GM19455 (cell line): ENCODE data around the gene DEGS1.
"Not testable (repeated sequence)": the region's sequence is repeated elsewhere in the genome, so short reads cannot be mapped to it uniquely, and the experiment has no call there.

ENCODE experiments used
- ATAC-seq: cut with Tn5 transposase; IDR thresholded peaks from one replicate; pipeline ENCODE4 v1.9.1; 2021; ENCODE audit not compliant: unreplicated experiment

Gene DEGS1

DNA sequence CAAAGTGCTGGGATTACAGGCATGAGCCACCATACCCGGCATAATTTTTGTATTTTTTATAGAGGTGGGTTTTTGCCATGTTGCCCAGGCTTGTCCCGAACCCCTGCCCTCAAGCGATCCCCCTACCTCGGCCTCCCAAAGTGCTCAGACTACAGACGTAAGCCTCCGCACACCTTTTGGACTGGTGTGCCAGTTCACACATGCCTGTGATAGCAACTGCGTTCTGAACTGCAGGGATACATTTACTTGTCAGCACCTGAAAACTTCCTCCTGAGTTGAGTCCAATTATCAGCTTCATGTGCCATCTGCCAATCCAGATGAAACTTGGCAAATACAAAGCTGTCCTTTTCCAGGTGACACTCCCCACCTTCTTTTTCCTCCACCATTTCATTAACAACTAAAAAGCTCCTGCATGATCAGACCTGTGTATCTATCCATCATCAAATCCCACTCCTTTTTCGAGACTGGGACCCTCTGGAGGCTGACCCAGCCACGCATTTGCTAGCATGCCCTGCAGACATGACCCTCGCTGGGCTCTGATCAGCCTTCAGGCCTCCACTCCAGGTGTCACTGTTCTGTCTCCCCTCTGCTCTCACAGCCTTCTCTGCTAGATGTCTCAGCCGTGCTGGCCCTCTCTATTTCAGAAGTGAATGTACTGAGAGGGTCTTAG lies 2.1 kb upstream of the DEGS1 start:
- no peak for ATAC-seq

DNA sequence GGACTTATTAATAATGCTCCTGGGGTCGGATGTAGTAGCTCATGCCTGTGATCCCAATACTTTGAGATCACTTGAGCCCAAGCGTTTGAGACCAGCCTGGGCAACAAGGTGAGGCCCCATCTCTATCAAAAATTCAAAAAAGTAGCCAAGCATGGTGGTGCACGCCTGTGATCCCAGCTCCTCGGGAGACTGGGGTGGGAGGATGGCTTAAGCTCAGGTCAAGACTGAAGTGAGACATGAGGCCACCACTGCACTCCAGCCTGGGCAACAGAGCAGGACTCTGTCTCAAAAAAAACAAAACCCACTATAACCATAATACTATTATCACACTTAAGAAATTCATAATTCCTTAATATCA lies 1.6 kb upstream of the DEGS1 start:
- ATAC-seq = no peak

DNA sequence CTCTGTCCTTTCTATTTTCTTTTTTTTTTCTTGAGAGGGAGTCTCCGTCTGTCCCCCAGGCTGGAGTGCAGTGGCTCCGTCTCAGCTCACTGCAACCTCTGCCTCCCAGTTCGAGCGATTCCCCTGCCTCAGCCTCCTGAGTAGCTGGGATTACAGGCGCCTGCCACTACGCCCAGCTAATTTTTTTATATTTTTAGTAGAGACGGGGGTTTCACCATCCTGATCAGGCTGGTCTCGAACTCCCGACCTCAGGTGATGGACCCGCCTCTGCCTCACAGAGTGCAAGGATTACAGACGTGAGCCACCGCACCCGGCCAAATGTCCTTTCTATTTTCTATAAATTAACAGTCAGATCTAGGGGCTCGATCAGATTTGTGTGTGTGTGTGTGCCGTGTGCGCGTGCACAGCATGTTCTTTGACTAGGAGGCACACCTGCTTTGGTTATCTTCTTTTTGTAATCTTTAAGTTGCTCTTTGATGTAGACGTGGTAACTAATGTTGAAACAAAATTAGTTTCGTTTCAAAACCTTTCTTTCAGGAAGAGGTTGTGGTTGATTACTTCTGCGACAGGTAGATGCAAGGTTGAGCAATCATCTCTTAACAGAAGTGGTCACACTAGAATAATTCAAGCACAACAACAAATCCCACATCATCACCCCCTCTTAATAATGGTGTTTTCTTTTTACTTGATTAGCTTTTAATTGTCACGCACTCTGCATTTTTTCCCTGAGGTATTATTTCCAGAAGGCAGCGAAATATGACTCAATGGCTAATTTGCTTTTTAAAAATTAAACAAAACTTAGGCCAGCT lies 779 bp upstream of the DEGS1 start:
- ATAC-seq = peak; percentile 32

DNA sequence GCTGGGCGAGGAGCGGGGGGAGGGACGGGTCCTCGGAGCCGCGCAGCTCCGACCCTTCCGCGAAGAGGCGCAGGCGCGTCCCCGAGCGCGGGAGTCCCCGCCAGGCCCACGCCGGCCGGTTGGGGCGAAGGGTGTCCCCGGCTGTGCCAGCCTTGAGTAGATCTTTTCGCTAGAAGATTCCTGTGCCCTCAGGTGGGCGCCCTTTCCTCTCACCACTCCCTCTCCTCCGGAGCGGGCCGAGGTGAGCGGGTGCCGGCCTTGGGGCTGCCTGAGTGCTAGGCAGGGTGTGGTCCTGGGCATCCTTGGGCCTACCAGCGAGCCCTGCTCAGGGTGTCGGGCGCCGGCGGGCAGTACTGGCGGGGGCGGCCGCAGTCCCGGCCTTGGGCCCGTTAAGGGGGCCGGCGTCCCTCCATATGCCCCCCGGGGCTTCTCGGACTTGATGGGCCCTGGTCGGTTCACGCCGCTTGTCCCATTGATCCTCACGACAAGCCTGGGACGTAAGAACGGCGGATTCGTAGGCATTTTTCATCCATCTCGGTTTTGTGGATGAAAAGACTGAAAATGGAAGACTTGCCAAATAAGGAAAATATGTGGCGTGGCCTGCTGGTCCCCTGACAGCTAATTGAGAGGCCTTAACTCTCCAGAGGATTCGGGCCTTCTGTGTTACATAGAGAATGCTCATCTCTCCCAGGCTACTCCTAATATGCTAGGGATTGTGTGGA lies 712 bp downstream of the DEGS1 start:
- peak; percentile 50 for ATAC-seq

DNA sequence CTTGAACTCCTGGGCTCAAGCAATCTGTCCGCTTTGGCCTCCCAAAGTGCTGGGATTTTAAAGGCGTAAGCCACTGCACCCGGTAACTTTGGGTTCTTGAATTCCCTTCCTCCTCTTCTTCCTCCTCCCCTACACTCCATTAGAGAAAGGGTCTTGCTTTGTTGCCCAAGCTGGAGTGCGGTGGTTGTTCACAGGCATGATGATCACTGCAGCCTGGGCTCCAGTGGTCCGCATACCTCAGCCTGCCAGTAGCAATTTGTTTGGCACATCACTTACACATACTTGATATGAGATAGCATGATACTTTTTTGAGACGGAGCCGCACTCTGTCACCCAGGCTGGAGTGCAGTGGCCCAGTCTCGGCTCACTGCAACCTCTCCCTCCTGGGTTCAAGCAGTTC lies 2.2 kb downstream of the DEGS1 start:
- ATAC-seq = no peak

DNA sequence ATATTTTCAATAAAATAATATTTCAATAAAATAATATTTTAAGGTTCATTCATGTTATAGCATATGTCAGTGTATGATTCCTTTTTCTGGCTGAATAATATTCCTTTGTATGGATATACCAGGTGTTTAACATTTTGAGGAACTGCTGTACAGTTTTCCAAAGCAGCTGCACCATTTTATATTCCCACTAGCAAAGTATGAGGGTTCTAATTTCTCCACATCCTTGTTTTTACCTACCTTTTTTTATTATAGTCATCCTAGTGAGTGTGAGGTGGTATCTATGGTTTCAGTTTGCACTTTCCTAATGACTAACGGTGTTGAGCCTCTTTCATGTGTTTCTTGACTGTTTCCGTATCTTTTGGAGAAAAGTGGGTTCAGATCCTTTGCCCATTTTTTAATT lies 5.2 kb downstream of the DEGS1 start:
- no peak for ATAC-seq

DNA sequence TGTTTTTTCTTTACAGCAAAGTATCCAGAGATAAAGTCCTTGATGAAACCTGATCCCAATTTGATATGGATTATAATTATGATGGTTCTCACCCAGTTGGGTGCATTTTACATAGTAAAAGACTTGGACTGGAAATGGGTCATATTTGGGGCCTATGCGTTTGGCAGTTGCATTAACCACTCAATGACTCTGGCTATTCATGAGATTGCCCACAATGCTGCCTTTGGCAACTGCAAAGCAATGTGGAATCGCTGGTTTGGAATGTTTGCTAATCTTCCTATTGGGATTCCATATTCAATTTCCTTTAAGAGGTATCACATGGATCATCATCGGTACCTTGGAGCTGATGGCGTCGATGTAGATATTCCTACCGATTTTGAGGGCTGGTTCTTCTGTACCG lies 6.5 kb downstream of the DEGS1 start:
- ATAC-seq = no peak

DNA sequence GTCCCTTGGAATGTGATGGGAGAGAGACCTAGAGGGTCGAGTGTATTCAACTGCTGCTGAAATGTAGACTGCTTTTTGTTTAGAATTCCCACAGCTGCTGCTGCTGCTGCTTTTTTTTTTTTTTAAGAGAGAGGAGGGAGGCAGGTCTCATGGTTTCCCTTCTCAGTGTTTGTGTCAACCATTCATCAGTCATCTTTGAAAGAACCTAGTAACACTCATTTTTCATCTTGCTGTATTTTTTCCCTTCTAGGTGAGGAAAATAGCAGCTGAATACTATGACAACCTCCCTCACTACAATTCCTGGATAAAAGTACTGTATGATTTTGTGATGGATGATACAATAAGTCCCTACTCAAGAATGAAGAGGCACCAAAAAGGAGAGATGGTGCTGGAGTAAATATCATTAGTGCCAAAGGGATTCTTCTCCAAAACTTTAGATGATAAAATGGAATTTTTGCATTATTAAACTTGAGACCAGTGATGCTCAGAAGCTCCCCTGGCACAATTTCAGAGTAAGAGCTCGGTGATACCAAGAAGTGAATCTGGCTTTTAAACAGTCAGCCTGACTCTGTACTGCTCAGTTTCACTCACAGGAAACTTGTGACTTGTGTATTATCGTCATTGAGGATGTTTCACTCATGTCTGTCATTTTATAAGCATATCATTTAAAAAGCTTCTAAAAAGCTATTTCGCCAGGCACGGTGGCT lies 9.2 kb downstream of the DEGS1 start:
- ATAC-seq = no peak

DNA sequence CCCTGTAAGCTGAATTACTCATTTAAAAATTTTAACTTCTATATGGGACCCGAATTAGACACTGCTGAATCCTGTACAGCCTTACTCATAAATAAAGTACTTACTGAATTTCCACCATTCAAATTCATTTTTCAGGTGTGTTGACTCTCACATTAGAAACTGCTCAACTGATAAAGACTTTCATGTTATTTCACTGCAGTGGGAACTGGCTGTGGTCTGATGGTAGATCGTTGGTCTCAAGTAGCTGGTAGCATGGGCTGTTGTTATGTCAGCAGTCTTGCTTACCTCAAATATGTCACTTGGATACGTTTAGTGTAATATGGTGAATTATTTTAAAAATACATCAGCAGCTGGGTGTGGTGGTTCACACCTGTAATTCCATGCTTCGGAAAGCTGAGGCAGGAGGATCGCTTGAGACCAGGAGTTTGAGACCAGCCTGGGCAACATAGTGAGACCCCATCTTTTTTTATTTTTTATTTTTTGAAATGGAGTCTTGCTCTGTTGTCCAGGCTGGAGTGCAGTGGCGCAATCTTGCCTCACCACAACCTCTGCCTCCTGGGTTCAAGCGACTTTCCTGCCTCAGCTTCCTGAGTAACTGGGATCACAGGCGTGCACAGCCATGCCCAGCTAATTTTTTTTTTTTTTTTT lies 10.4 kb downstream of the DEGS1 start:
- ATAC-seq = no peak

DNA sequence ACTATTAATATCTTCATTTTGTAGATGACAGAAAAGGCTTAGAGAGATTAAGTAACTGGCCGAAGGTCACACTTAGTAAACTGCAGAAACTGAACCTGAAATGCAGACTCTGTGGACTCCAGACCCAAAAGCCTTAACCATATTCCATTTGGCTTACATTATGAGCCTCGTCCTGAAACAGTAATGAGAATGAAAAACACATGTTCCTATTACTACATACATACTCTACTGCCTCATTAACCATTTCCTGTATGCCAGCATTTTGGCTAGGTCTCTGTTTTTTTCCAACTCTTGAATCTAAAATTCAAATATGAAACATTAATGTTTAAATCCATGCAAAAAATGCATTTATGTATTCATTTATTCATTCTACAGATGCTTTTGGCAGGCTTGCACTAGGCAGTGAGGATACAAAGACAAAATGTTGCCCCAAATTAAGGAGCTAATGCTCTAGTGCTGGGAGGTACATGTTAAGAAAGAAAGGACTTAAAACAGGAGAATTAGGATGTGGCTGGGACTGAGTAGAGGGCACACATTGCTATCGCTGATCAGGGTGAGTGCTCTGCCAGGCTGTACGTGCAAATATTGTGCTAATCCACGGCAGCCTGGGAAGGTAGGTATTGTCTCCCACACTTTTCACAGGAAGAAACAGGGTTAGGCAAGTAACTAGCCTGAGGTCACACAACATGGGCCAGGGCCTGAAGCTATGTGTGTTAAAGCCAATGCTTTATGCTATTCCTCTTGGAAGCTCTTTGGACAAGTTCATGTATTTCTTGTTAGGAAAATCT lies 14.0 kb downstream of the DEGS1 start:
- no peak for ATAC-seq

DNA sequence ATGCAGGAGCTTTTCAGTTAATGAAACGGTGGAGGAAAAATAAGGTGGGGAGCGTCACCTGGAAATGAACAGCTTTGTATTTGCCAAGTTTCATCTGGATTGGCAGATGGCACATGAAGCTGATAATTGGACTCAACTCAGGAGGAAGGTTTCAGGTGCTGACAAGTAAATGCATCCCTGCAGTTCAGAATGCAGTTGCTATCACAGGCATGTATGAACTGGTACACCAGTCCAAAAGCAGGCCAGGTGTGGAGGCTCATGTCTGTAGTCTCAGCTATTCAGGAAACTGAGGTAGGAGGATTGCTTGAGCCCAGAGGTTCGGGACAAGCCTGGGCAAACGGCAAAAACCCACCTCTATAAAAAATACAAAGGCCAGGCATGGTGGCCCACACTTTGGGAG lies 15.5 kb downstream of the DEGS1 start:
- ATAC-seq = no peak

DNA sequence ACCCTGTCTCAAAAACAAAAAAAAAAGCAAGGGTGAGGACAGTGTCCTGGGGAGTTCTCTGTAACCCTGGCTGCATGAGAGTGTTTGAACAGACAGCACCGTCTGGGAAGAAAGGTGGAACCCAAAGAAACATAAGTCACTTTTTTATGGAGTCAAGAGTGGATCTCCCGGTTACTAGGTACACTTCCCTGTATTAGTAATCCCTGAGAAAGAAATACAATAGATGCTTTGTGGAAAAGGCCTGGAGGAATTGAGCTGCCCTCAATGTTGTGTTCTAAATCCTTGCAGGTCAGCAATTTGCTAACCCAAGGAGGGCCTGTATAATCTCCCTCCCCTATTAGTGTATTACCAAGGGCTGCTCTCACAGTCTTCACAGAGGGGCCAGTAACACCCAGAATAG lies 16.6 kb downstream of the DEGS1 start:
- ATAC-seq = no peak

DNA sequence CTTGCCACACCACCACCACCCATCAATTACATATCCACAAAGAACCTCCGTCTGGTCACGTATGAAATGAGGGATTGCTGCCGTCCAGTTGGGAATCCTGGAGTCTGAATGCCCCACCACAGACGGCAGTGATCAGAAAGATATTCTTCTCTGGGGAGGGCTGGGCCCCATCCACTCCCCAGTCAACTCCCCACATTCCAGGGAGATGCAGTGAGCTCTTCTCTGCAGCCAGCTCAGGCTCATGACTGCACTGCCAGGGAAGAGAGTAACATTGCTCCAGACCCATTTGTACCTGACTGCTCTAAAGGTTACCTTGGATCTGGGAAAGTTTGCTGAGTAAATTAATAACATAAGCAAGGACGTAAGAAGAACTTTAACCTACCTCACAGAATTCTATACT lies 18.3 kb downstream of the DEGS1 start:
- no peak for ATAC-seq

DNA sequence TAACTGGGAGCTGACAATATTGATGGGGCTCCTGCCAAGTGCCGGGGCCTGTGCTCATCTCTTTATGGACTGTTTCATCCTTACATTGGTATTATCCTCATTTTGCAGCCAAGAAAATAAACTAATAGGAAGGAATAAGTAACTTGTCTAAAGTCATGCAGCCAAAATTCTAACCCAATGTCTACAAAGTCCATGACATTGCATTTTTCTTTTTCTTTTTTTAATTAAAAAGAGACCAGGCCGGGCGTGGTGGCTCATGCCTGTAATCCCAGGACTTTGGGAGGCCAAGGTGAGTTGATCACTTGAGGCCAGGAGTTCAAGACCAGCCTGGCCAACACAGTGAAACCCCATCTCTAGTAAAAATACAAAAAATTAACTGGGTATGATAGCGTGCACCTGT lies 18.8 kb downstream of the DEGS1 start:
- no peak for ATAC-seq

DNA sequence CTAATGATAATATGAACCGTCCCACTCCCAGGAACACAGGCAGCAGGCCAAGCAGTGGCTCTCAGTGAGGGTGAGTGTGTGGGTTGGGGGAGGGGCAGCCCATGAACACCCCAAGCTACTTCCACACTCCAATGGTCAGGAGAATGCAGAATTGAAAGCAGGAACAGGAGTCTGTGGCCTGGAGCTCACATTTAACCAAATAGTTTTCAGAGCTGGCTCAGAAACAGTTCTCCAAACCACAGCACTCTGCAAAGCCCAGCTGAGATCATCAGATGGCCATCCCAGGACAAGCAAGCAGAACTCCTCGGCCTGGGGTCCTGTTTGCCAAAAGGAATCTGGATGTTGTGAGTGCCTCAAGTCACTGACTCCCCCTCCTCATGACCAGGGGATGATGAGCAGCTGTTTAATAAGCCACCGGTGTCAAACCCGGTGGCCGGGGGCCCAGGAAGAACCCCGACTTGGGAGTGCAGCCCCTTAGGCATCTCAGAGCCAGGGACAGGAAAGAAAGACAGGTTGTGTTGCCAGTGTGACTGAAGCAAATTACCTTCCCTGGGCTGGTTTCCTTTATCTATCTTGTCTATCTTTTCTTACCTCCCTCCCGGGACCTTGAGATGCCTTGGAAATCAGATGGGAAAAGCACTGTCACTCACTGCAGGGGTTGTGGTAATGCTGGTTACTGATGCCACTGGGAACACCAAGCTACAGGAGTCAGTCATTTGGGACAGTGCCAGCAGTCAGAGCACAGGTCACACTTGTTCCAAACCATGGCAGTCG lies 20.4 kb downstream of the DEGS1 start:
- ATAC-seq = peak; percentile 56

DNA sequence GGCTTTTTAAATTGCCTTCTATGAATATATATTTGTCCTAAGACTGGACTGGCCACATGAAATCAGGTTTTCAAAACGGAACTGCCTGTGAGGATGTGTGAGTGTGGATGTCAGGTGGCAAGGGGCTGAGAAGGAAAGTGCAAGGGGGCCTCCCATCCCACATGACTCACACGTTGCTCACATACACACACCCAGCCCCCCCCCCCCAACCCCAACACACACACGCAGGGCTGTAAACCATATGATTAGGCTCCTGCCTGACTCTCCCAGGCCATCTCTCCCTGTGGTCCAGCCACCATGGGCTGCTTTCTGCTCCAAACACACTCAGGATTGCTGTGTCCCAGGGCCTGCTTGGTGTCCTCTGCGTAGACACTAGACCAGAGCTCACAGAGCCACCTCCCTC lies 22.4 kb downstream of the DEGS1 start:
- ATAC-seq = no peak

DNA sequence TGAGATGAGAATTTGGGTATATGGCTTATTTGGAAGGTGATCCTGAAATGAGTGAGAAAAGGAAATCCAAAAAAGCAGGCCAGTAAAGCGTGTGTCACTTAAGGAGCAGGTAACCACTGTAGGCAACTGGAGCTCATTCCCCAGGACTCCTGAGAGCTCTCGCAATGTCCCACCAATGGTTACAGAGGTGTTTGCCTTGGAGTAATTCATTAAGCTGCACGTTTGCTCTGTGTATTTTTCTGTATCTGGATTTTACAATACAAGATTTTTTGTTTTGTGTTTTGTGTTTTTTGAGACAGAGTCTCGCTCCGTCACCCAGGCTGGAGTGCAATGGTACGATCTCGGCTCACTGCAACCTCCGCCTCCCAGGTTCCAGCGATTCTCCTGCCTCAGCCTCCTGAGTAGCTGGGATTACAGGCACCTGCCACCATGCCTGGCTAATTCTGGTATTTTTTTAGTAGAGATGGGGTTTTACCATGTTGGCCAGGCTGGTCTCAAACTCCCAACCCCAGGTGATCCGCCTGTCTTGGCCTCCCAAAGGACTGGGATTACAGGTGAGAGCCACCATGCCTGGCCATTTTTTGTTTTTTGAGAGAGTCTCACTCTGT lies 23.0 kb downstream of the DEGS1 start:
- not testable (repeated sequence) for ATAC-seq

DNA sequence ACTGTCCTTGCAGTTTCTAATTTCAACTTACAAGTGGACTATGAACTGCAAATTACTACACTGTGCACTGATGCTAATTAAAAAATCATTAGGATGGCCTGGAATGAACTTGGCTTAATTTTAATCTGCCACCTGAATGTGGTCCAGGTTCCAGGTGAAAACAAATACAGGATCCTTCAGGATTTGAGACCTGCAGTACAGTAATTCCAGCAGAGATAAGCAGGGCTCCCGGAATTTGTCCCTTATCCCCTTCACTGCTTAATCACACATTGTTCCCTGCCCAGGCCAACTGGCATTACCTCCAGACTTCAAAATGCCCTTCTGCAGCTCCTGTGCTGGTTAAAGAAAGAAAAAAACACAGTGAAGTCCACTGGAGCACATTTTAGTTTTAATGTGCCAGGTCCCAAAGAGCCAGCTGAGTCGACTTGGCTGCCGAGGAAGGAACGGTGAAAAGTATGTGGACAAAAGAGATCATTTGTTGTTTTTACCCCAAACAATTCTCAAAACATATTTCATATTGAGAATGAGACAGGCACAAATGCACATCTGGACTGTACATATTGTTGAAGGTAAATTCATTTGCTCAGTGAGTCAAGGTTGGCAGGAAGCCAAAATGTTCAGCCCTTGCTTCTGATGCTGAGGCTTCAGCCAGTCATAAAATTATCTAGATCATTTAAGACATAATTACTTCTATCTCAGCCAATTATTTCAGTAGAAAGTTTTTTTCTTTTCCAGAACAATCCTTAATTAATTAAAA lies 28.3 kb downstream of the DEGS1 start:
- ATAC-seq = no peak
